Astrocyte of the cerebellum (primary cell): ENCODE data around the gene ANKRD39.
"Not testable (repeated sequence)": the region's sequence is repeated elsewhere in the genome, so short reads cannot be mapped to it uniquely, and the experiment has no call there.

Source experiments
- DNase-seq: peaks from one replicate; pipeline ENCODE4 v3.0.0-alpha.2; 2011; ENCODE audit warnings: low read depth
- H3K4me3 ChIP-seq: 2 replicates; pipeline ENCODE4 v1.5.1; 2011; ENCODE audit warnings: mild to moderate bottlenecking, low read depth, low read length, moderate library complexity
- in situ Hi-C: cut with HindIII; loops from 2 replicates; pipeline ENCODE4 v1.10.0; 2017; ENCODE audit warnings: low sequenced_read_pairs
- TF ChIP-seq, protein P1 (sequence below): IDR thresholded peaks from 2 replicates; pipeline ENCODE4 v1.5.1; 2012; ENCODE audit warnings: low read length, low read depth, moderate library complexity, mild to moderate bottlenecking; ENCODE audit errors: missing control alignments

Gene ANKRD39

DNA sequence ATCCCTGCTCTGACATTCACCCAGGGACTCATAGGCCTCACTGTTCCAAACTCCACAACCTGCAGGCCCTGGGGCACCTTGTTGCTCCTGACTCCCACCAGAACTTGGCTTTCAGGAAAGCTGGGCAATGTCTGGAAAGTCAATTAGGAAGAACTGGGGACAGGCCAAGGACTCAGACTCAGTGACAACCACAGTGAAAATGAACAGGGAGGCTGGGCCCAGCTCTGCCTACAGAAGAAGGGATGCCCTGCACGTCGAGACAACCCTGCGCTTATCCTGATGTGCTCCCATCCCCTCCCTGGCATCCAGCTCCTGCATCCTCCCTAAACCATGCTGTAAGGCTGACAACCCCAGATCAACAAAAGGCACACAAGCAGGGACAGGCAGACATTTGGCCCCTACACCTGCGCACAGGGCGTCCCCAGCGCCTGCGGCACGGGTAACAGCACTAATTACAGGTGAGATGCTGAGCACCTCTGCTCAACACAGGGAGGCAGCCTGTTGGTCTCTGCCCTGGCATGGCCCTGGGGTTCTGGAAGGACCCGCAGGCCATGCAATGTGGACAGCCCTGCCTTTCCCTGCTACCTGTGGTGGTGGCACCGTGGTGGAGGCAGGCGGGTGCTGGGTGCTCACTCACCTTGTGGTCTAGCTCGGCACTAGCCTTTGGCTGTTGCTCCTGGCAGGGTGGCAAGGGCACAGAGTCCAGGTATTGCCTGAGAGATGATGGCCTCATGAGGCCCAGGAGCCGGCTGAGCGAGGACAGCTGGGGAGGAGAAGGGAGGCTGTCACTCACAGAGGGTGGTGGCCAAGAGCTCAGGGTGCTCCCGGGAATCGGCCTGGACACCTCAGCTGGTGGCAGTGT, 35.7 kb upstream of the ANKRD39 start:
- TF ChIP-seq, protein P1, sequence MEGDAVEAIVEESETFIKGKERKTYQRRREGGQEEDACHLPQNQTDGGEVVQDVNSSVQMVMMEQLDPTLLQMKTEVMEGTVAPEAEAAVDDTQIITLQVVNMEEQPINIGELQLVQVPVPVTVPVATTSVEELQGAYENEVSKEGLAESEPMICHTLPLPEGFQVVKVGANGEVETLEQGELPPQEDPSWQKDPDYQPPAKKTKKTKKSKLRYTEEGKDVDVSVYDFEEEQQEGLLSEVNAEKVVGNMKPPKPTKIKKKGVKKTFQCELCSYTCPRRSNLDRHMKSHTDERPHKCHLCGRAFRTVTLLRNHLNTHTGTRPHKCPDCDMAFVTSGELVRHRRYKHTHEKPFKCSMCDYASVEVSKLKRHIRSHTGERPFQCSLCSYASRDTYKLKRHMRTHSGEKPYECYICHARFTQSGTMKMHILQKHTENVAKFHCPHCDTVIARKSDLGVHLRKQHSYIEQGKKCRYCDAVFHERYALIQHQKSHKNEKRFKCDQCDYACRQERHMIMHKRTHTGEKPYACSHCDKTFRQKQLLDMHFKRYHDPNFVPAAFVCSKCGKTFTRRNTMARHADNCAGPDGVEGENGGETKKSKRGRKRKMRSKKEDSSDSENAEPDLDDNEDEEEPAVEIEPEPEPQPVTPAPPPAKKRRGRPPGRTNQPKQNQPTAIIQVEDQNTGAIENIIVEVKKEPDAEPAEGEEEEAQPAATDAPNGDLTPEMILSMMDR, result no peak

GRCh38 chr2:96891591-96892333, 33.9 kb upstream of the ANKRD39 start:
- TF ChIP-seq, protein P1, result no peak
- in situ Hi-C loops, result no loop called here
- H3K4me3 ChIP-seq, result no peak overlapping the region
- no peak for DNase-seq

More for the DNA sequence above, 35.7 kb upstream of the ANKRD39 start:
- in situ Hi-C loops, result no loop called here
- H3K4me3 ChIP-seq, result no peak overlapping the region
- DNase-seq, result no peak

DNA sequence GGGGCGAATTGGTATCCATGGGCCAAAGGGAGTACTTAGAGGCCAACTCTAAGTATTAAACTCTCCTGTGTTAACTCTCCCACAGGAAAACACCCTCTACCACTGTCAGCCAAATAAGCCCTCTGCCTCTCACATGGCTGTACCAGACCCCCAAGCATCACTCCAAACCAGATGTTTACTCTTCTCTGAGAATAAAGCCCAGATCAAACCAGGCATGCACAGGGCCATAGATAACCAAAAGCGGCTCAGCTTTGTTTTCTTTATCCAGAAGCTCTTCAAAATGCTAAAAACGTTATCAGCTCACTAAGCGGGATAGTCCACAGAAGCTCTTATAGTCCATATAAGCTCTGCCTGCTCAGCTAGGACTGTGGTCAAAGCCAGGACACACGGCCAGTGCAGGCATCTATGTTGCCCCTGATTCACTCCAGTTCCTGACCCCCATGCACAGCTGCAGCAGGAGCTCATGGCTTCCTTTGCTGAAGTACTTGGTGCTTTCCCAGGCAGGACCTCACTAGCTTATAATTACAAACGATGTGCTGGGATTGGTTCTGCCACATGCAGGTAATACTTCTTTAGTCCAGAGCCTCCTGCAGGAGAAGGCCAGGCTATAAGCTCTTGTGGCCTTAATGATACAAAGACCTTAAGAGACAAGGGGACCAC, 33.0 kb upstream of the ANKRD39 start:
- H3K4me3 ChIP-seq, result no peak overlapping the region
- no peak for DNase-seq
- TF ChIP-seq, protein P1, result no peak
- in situ Hi-C loops, result no loop called here

GRCh38 chr2:96890252-96890651, 32.4 kb upstream of the ANKRD39 start:
- TF ChIP-seq, protein P1, result no peak
- DNase-seq, result no peak
- no peak overlapping the region for H3K4me3 ChIP-seq
- in situ Hi-C loops, result no loop called here

DNA sequence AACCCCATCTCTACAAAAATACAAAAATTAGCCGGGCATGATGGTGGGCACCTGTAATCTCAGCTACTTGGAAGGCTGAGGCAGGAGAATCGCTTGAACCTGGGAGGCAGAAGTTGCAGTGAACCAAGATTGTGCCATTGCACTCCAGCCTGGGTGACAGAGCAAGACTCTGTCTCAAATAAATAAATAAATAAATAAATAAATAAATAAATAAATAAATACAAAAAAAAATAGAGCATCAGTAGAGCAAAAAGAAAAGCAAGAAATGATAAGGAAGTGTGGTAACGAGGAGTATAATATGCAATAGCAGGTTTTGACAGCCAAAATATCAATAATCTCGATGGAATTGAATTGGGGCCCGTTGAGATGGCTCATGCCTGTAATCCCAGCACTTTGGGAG, 31.7 kb upstream of the ANKRD39 start:
- in situ Hi-C loops, DNase-seq, H3K4me3 ChIP-seq: not testable (repeated sequence)

- TF ChIP-seq, protein P1, result no peak
Measured at GRCh38 chr2:96888072-96889011, 30.5 kb upstream of the ANKRD39 start.

More at GRCh38 chr2:96888072-96889011, 30.5 kb upstream of the ANKRD39 start:
- in situ Hi-C loops, result no loop called here
- H3K4me3 ChIP-seq, result no peak overlapping the region
- DNase-seq, result no peak
